ENCODE results near the gene PLXDC1.

Gene PLXDC1

GRCh38 chr17:39198186-39198566 lies 46.7 kb upstream of the PLXDC1 start:
- Histone ChIP-seq H3K4me3 (ENCODE audit: low read length) (peak overlapping the region; percentile 79), H3K9ac (ENCODE audit: low read length) (peak overlapping the region; percentile 64), H2AFZ (ENCODE audit: low read depth, low read length) (no peak overlapping the region), H3K36me3 (replicated peaks; ENCODE audit: low read depth, low read length) (peaks cover 23% of the 10 kb centered on the region), H3K27me3 (ENCODE audit: low read depth, low read length) (no peaks in the 10 kb centered on the region), H3K27ac (ENCODE audit: low read length) (no peak overlapping the region), H3K9me3 (ENCODE audit: insufficient read depth, low read length) (no peaks in the 10 kb centered on the region), H4K20me1 (ENCODE audit: insufficient read depth, low read length) (peaks cover 9% of the 10 kb centered on the region; the same call in 1 of the 2 replicates), H3K4me2 (ENCODE audit: low read length) (peak overlapping the region; percentile 99), H3K79me2 (ENCODE audit: low read length) (peaks cover 42% of the 10 kb centered on the region), H3K4me1 (ENCODE audit: low read length) (peaks cover 33% of the 10 kb centered on the region)
- TF ChIP-seq EZH2phosphoT487 (IDR thresholded peaks at IDR 0.05; ENCODE audit: low read depth) = no peak

- H3K27ac ChIP-seq (ENCODE audit: low read length) = no peak within 1 kb of the TSS; the same call in 1 of the 2 replicates
- peaks cover 40% of the 10 kb centered on the region for H3K79me2 ChIP-seq (ENCODE audit: low read length)
Measured at GRCh38 chr17:39197380-39198185, 46.1 kb upstream of the PLXDC1 start, which contains the start of gene CACNB1. Gene CACNB1, minus strand, starts transcription at chr17:39197669. Its CDS starts 174 bp downstream, at chr17:39197495.

GRCh38 chr17:39196808-39197291 lies 45.4 kb upstream of the PLXDC1 start:
- H3K27ac ChIP-seq (ENCODE audit: low read length) = no peak overlapping the region
- TF ChIP-seq EZH2phosphoT487 (IDR thresholded peaks at IDR 0.05; ENCODE audit: low read depth) (no peak), CTCF (IDR thresholded peaks at IDR 0.05; ENCODE audit: low read depth, low read length) (no peak)
- H2AFZ ChIP-seq (ENCODE audit: low read depth, low read length) = no peak overlapping the region
- H3K79me2 ChIP-seq (ENCODE audit: low read length) = peaks cover 32% of the 10 kb centered on the region
- peaks cover 27% of the 10 kb centered on the region for H3K4me1 ChIP-seq (ENCODE audit: low read length)
- H3K4me3 ChIP-seq (ENCODE audit: low read length) = peak overlapping the region; percentile 79
- H3K27me3 ChIP-seq (ENCODE audit: low read depth, low read length) = no peaks in the 10 kb centered on the region
- H3K9ac ChIP-seq (ENCODE audit: low read length) = peak overlapping the region; percentile 64
- peak overlapping the region; percentile 99 for H3K4me2 ChIP-seq (ENCODE audit: low read length)
- H3K9me3 ChIP-seq (ENCODE audit: insufficient read depth, low read length) = no peaks in the 10 kb centered on the region
- H3K36me3 ChIP-seq (replicated peaks; ENCODE audit: low read depth, low read length) = peaks cover 12% of the 10 kb centered on the region
- H4K20me1 ChIP-seq (ENCODE audit: insufficient read depth, low read length) = no peaks in the 10 kb centered on the region

More at GRCh38 chr17:39197380-39198185, 46.1 kb upstream of the PLXDC1 start, which contains the start of gene CACNB1:
- Histone ChIP-seq H3K36me3 (replicated peaks; ENCODE audit: low read depth, low read length) (peaks cover 19% of the 10 kb centered on the region), H3K9me3 (ENCODE audit: insufficient read depth, low read length) (no peaks in the 10 kb centered on the region), H4K20me1 (ENCODE audit: insufficient read depth, low read length) (peaks cover 7% of the 10 kb centered on the region; the same call in 1 of the 2 replicates), H3K4me1 (ENCODE audit: low read length) (peaks cover 32% of the 10 kb centered on the region), H3K9ac (ENCODE audit: low read length) (peak within 1 kb of the TSS; percentile 64), H3K4me3 (ENCODE audit: low read length) (peak within 1 kb of the TSS; percentile 79), H3K4me2 (ENCODE audit: low read length) (peak within 1 kb of the TSS; percentile 99), H3K27me3 (ENCODE audit: low read depth, low read length) (no peaks in the 10 kb centered on the region), H2AFZ (ENCODE audit: low read depth, low read length) (no peak within 1 kb of the TSS)
- TF ChIP-seq CTCF (IDR thresholded peaks at IDR 0.05; ENCODE audit: low read depth, low read length) (no peak), EZH2phosphoT487 (IDR thresholded peaks at IDR 0.05; ENCODE audit: low read depth) (no peak)

GRCh38 chr17:39196241-39196807 lies 44.9 kb upstream of the PLXDC1 start:
- no peaks in the 10 kb centered on the region for H3K9me3 ChIP-seq (ENCODE audit: insufficient read depth, low read length)
- peaks cover 9% of the 10 kb centered on the region for H3K36me3 ChIP-seq (replicated peaks; ENCODE audit: low read depth, low read length)
- peak overlapping the region; percentile 79 for H3K4me3 ChIP-seq (ENCODE audit: low read length)
- H3K4me2 ChIP-seq (ENCODE audit: low read length) = peak overlapping the region; percentile 99
- H3K27me3 ChIP-seq (ENCODE audit: low read depth, low read length) = no peaks in the 10 kb centered on the region
- TF ChIP-seq CTCF (IDR thresholded peaks at IDR 0.05; ENCODE audit: low read depth, low read length) = no peak
- TF ChIP-seq EZH2phosphoT487 (IDR thresholded peaks at IDR 0.05; ENCODE audit: low read depth) = no peak
- peaks cover 23% of the 10 kb centered on the region for H3K4me1 ChIP-seq (ENCODE audit: low read length)
- no peaks in the 10 kb centered on the region for H4K20me1 ChIP-seq (ENCODE audit: insufficient read depth, low read length)
- H3K27ac ChIP-seq (ENCODE audit: low read length) = no peak overlapping the region
- H3K9ac ChIP-seq (ENCODE audit: low read length) = peak overlapping the region; percentile 36; the same call in 1 of the 2 replicates
- H2AFZ ChIP-seq (ENCODE audit: low read depth, low read length) = no peak overlapping the region
- H3K79me2 ChIP-seq (ENCODE audit: low read length) = peaks cover 27% of the 10 kb centered on the region
